ENCODE measurements around the gene GNG11.

- TF ChIP-seq CTCF (IDR thresholded peaks at IDR 0.05) (no peak), POLR2A (IDR thresholded peaks at IDR 0.05) (no peak), POLR2AphosphoS5 (IDR thresholded peaks at IDR 0.05; ENCODE audit: insufficient read depth in 1 of 2, low read depth in 1 of 2) (no peak)
Observed at GRCh38 chr7:93958651-93959050, 37.1 kb downstream of the GNG11 start.
